ENCODE measurements around the gene ST6GALNAC3.

The ST6GALNAC3 gene

GRCh38 chr1:76682138-76682537 is 607.6 kb downstream of the ST6GALNAC3 start:
- no peak for TF ChIP-seq CTCF (conservative IDR thresholded peaks at IDR 0.05)
- H3K27ac ChIP-seq = no peak overlapping the region

Measured in VCaP (cell line).